Activated T-cell treated with anti-CD3 and anti-CD28 coated beads, Interleukin-2, amount 50 U/mL, for 72 hours (primary cell): ENCODE data around the gene BCR. TPM values are rescaled to one million over a fixed set of nuclear protein-coding genes. Genes with fewer than 3 reads are reported as not detected.

Source experiments
- ATAC-seq, 2 donors: fragments of 150-1000 bp; cut with Tn5 transposase; replicated peaks in 1 of 2; 2 replicates each; pipeline ENCODE4 v1.10.0; 2021; ENCODE audit warnings: moderate library complexity in 2 of 2, mild to moderate bottlenecking in 1 of 2
- DNase-seq, 2 donors: peaks; one replicate each; pipeline ENCODE4 v3.0.0; 2021 to 2022; ENCODE audit warnings: mixed read lengths in 1 of 2
- H3K27ac Mint-ChIP-seq: one replicate; pipeline ENCODE4 v1.8.0; 2022; ENCODE audit warnings: mild to moderate bottlenecking, moderate library complexity, mixed read lengths
- H3K27me3 Mint-ChIP-seq: one replicate; pipeline ENCODE4 v1.8.0; 2022; ENCODE audit warnings: low read depth, mixed read lengths
- H3K36me3 Mint-ChIP-seq, 2 donors: one replicate each; pipeline ENCODE4 v1.8.0; 2022; ENCODE audit warnings: mixed read lengths in 2 of 2, mild to moderate bottlenecking in 1 of 2; ENCODE audit not compliant: insufficient read depth in 2 of 2
- H3K4me1 Mint-ChIP-seq: one replicate; pipeline ENCODE4 v1.8.0; 2022; ENCODE audit warnings: low read depth, mixed read lengths
- H3K4me3 Mint-ChIP-seq, 2 donors: one replicate each; pipeline ENCODE4 v1.8.0; 2022; ENCODE audit warnings: mild to moderate bottlenecking in 2 of 2, mixed read lengths in 2 of 2, moderate library complexity in 2 of 2
- H3K9me3 Mint-ChIP-seq, 2 donors: one replicate each; pipeline ENCODE4 v1.8.0; 2022; ENCODE audit warnings: mixed read lengths in 2 of 2
- total RNA-seq, 2 donors: library from RNA; stranded (reverse); gene quantifications; one replicate each; pipeline ENCODE4 v1.2.3, GENCODE V29; 2022

Gene BCR
- total RNA-seq, 2 donors from 2014 or later = 40.3 to 50.0 TPM

- Mint-ChIP-seq H3K36me3 (no peaks in the 10 kb centered on the region), H3K4me1 (peaks cover 29% of the 10 kb centered on the region), H3K27ac (no peak overlapping the region), H3K27me3 (no peaks in the 10 kb centered on the region), H3K4me3 (peak overlapping the region in 1 of 2 donors; percentile 22), H3K9me3 (no peaks in the 10 kb centered on the region)
- DNase-seq = no peak
- peak in 1 of 2 donors; percentile 16 for ATAC-seq
Observed at GRCh38 chr22:23279781-23280180, 99.5 kb downstream of the BCR start.

- Mint-ChIP-seq H3K27ac (peak overlapping the region; percentile 45), H3K9me3 (no peaks in the 10 kb centered on the region), H3K27me3 (no peaks in the 10 kb centered on the region), H3K4me1 (peaks cover 29% of the 10 kb centered on the region), H3K36me3 (no peaks in the 10 kb centered on the region), H3K4me3 (no peak overlapping the region)
- ATAC-seq (no peak), DNase-seq (no peak)
Observed at GRCh38 chr22:23280356-23281052, 100.2 kb downstream of the BCR start.

- H3K27ac Mint-ChIP-seq = no peak overlapping the region
- H3K4me3 Mint-ChIP-seq = no peak overlapping the region
- H3K9me3 Mint-ChIP-seq = no peaks in the 10 kb centered on the region
- no peak for ATAC-seq
- peaks cover 29% of the 10 kb centered on the region for H3K4me1 Mint-ChIP-seq
- no peak for DNase-seq
- H3K36me3 Mint-ChIP-seq = no peaks in the 10 kb centered on the region
- no peaks in the 10 kb centered on the region for H3K27me3 Mint-ChIP-seq
Observed at GRCh38 chr22:23281053-23281405, 100.7 kb downstream of the BCR start.

DNA sequence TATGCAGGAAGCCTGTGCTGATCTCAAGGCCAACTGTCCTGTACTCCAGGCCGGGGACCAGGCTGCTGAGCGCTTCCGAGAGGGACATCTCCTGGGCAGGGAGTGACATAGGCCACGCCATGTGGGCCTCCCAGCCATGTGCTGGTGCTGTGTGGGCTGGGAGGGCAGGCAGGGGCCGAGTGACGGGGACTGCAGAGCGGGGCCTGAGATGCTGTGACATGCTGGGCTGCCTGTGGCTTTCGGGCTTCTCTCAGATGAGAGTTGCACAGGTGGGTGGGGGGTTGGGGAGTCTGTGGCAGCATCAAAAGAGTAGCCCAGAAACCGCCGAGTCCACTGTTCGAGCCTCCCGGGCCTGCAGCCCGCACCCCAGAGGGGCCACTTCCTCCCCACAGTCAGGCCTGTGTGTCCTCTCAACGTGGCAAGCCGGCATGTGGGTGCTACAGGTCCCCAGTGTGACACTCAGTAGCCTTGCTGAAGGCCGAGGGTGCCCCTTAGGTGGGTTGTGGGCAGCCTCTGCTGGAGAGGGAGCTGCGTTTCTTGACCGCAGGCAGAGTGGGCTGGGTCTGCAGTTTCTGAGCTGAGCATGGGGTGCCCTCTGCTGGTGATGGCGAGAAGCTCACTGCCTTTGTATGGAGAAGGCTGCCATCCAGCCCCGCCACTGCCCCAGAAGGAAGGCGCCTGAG is 101.2 kb downstream of the BCR start:
- DNase-seq (peak; percentile 80 to 85), ATAC-seq (peak; percentile 73 to 80)
- peaks cover 29% of the 10 kb centered on the region for H3K4me1 Mint-ChIP-seq
- no peaks in the 10 kb centered on the region for H3K9me3 Mint-ChIP-seq
- no peaks in the 10 kb centered on the region for H3K36me3 Mint-ChIP-seq
- no peak overlapping the region for H3K4me3 Mint-ChIP-seq
- H3K27me3 Mint-ChIP-seq = no peaks in the 10 kb centered on the region
- no peak overlapping the region for H3K27ac Mint-ChIP-seq

DNA sequence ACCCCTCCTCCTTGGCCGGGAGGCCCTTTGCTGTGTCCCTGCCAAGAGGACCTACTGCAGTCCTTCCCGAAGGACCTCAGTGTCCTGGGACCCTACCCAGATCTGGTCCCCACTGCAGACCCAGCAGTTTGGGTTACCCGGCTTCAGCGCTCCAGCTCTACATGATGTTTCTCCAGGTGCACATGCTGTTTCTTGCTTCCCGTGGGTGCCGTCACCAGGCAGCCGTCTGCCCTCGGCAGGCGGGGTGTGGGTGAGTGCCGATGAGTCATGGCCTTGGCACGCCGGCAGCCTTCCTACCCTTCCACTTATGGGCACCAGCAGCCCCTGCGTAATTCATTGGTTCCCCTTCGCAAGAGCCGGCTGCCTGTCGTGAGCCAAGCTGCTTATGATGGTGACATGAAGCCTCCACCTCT is 101.8 kb downstream of the BCR start:
- DNase-seq (no peak), ATAC-seq (no peak)
- H3K4me1 Mint-ChIP-seq = peaks cover 29% of the 10 kb centered on the region
- H3K27me3 Mint-ChIP-seq = no peaks in the 10 kb centered on the region
- no peak overlapping the region for H3K4me3 Mint-ChIP-seq
- no peaks in the 10 kb centered on the region for H3K36me3 Mint-ChIP-seq
- no peak overlapping the region for H3K27ac Mint-ChIP-seq
- H3K9me3 Mint-ChIP-seq = no peaks in the 10 kb centered on the region

GRCh38 chr22:23282516-23282915 is 102.2 kb downstream of the BCR start:
- Mint-ChIP-seq H3K27ac (no peak overlapping the region), H3K4me1 (peaks cover 29% of the 10 kb centered on the region), H3K4me3 (no peak overlapping the region), H3K27me3 (no peaks in the 10 kb centered on the region), H3K9me3 (no peaks in the 10 kb centered on the region), H3K36me3 (no peaks in the 10 kb centered on the region)
- DNase-seq = no peak
- ATAC-seq = no peak

DNA sequence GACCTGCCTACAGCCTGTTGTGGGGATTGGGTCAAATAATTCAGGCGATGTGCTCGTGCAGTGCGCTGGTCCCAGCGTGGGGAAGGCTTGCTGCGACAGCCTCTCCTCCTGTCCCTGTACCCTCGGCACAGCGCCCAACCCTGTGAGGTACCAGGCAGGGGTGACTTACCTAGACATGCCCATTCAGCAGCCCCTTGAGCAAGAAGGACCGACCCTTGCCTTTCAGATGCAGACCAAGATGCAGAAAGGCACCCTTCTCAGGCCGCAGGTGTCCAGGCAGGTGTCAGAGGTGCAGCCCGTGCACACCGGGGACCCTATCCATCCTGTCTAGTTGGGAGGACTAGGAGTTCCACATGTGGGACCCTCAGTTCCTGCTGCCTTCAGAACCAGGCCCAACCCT is 102.7 kb downstream of the BCR start:
- H3K4me1 Mint-ChIP-seq = peaks cover 29% of the 10 kb centered on the region
- H3K27ac Mint-ChIP-seq = no peak overlapping the region
- no peak overlapping the region for H3K4me3 Mint-ChIP-seq
- DNase-seq = no peak
- no peaks in the 10 kb centered on the region for H3K9me3 Mint-ChIP-seq
- H3K36me3 Mint-ChIP-seq = no peaks in the 10 kb centered on the region
- no peak for ATAC-seq
- H3K27me3 Mint-ChIP-seq = no peaks in the 10 kb centered on the region

GRCh38 chr22:23283591-23284503 is 103.5 kb downstream of the BCR start:
- H3K27me3 Mint-ChIP-seq = no peaks in the 10 kb centered on the region
- H3K9me3 Mint-ChIP-seq = no peaks in the 10 kb centered on the region
- H3K4me1 Mint-ChIP-seq = peaks cover 24% of the 10 kb centered on the region
- no peak for DNase-seq
- H3K27ac Mint-ChIP-seq = no peak overlapping the region
- no peak overlapping the region for H3K4me3 Mint-ChIP-seq
- ATAC-seq = no peak
- no peaks in the 10 kb centered on the region for H3K36me3 Mint-ChIP-seq

DNA sequence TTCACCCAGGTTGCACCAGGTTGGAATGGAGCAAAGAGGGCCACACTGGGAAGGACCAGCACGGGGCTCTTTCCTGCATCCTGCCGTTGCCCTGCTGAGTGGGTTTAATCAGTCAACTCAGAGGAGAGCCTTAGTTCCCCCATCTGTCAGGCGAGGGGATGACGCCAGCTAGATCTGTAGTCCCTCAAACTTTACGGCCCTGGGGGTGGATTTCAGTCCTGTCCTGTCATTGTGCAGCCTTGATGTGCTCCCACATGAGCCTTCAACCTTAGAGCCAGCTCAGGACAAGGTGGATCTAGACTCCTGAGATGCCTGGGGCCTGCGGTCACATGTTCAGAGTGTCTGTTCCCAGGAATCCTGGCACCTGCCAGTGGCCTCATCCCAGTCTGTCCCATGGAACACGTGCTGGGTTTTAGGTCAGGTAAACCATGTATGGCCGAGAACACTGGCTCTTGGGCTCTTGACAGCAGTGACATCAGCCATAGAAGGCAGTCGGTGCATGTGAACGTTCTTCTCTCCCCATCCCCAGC is 104.3 kb downstream of the BCR start:
- H3K27ac Mint-ChIP-seq = no peak overlapping the region
- no peak for DNase-seq
- no peaks in the 10 kb centered on the region for H3K36me3 Mint-ChIP-seq
- H3K27me3 Mint-ChIP-seq = no peaks in the 10 kb centered on the region
- H3K4me3 Mint-ChIP-seq = no peak overlapping the region
- H3K4me1 Mint-ChIP-seq = peaks cover 17% of the 10 kb centered on the region
- ATAC-seq = no peak
- H3K9me3 Mint-ChIP-seq = no peaks in the 10 kb centered on the region

- DNase-seq (no peak), ATAC-seq (no peak)
- no peaks in the 10 kb centered on the region for H3K27me3 Mint-ChIP-seq
- no peaks in the 10 kb centered on the region for H3K36me3 Mint-ChIP-seq
- no peaks in the 10 kb centered on the region for H3K9me3 Mint-ChIP-seq
- no peak overlapping the region for H3K4me3 Mint-ChIP-seq
- peaks cover 10% of the 10 kb centered on the region for H3K4me1 Mint-ChIP-seq
- H3K27ac Mint-ChIP-seq = no peak overlapping the region
Observed at GRCh38 chr22:23285236-23285635, 104.9 kb downstream of the BCR start.

GRCh38 chr22:23285734-23286133 is 105.4 kb downstream of the BCR start:
- Mint-ChIP-seq H3K9me3 (no peaks in the 10 kb centered on the region), H3K4me1 (peaks cover 5% of the 10 kb centered on the region), H3K27me3 (no peaks in the 10 kb centered on the region), H3K4me3 (no peak overlapping the region), H3K27ac (no peak overlapping the region), H3K36me3 (no peaks in the 10 kb centered on the region)
- ATAC-seq = no peak
- no peak for DNase-seq

DNA sequence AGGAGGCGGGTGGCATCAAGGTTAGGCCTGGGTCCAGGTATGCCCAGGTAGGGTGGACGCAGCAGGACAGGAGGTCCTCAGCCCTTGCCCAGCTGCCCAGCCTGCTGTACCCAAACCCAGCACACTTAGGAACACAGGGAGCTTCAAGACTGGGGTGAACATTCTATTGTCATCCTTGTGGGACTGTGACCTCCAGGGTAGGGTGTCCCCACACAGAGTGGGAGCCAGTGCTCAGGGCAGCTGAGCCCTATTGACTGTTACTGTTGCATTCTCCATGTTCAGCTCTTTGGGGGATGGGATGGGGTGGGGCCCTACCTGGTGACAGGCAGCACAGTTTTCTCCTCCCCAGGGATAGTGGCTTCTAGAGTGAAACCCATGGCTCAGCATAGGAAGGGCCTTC is 106.0 kb downstream of the BCR start:
- H3K4me3 Mint-ChIP-seq = no peak overlapping the region
- no peak for DNase-seq
- no peaks in the 10 kb centered on the region for H3K9me3 Mint-ChIP-seq
- H3K27ac Mint-ChIP-seq = no peak overlapping the region
- no peak for ATAC-seq
- H3K36me3 Mint-ChIP-seq = no peaks in the 10 kb centered on the region
- no peaks in the 10 kb centered on the region for H3K4me1 Mint-ChIP-seq
- H3K27me3 Mint-ChIP-seq = no peaks in the 10 kb centered on the region
